ENCODE data around the gene AKNAD1.

The AKNAD1 gene

DNA sequence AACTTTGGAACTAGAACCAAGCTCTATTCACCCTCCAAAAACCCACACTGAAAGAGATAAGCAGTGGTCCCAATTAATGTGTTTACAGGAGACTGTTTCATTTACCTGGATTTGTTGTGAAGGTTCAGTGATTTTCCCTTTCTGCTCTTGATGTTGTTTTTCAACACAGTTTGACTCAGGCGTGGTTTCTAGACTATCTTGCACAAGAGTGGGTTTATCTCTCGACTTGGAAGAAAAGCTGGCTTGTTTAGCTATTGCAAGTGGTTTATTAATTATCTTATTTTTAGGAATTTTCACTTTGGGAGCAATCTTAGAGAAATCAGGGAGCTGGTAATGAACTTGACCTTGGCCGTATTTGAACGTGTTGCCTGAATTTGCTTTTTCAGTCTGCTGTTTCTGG, 5.3 kb downstream of the AKNAD1 start:
- TF ChIP-seq POLR2AphosphoS5 (IDR thresholded peaks at IDR 0.05; ENCODE audit: low read depth, low read length), result no peak
- TF ChIP-seq POU2F2 (IDR thresholded peaks at IDR 0.05; ENCODE audit: low read depth, low read length), result no peak
- no peak for TF ChIP-seq PAX5 (IDR thresholded peaks at IDR 0.05; ENCODE audit: insufficient read depth, low read length, severe bottlenecking)
- no peak for FAIRE-seq
- no peak for DNase-seq (ENCODE audit: insufficient read length, low spot score)

- TF ChIP-seq PAX5 (IDR thresholded peaks at IDR 0.05; ENCODE audit: insufficient read depth, low read length, severe bottlenecking), result no peak
- TF ChIP-seq POLR2A (IDR thresholded peaks at IDR 0.05; ENCODE audit: low read depth, low read length), result no peak
- TF ChIP-seq POLR2AphosphoS5 (IDR thresholded peaks at IDR 0.05; ENCODE audit: low read depth, low read length), result no peak
- TF ChIP-seq TAF1 (IDR thresholded peaks at IDR 0.05; ENCODE audit: low read depth, low read length), result no peak
- no peak for TF ChIP-seq POU2F2 (IDR thresholded peaks at IDR 0.05; ENCODE audit: low read depth, low read length)
- TF ChIP-seq SPI1 (IDR thresholded peaks at IDR 0.05; ENCODE audit: low read depth, low read length), result no peak
- DNase-seq (ENCODE audit: insufficient read length, low spot score) (no peak), FAIRE-seq (no peak)
Measured at GRCh38 chr1:108850929-108851328, 6.0 kb downstream of the AKNAD1 start.

GRCh38 chr1:108848806-108849205, 8.1 kb downstream of the AKNAD1 start:
- no peak for TF ChIP-seq POLR2AphosphoS5 (IDR thresholded peaks at IDR 0.05; ENCODE audit: low read depth, low read length)
- TF ChIP-seq SPI1 (IDR thresholded peaks at IDR 0.05; ENCODE audit: low read depth, low read length), result no peak
- TF ChIP-seq PAX5 (IDR thresholded peaks at IDR 0.05; ENCODE audit: insufficient read depth, low read length, severe bottlenecking), result no peak
- no peak for TF ChIP-seq TAF1 (IDR thresholded peaks at IDR 0.05; ENCODE audit: low read depth, low read length)
- TF ChIP-seq POLR2A (IDR thresholded peaks at IDR 0.05; ENCODE audit: low read depth, low read length), result no peak
- DNase-seq (ENCODE audit: insufficient read length, low spot score), result no peak
- FAIRE-seq, result no peak

GRCh38 chr1:108847494-108847893, 9.4 kb downstream of the AKNAD1 start:
- DNase-seq (ENCODE audit: insufficient read length, low spot score), result no peak
- no peak for FAIRE-seq
- TF ChIP-seq POLR2AphosphoS5 (IDR thresholded peaks at IDR 0.05; ENCODE audit: low read depth, low read length), result no peak
- no peak for TF ChIP-seq TAF1 (IDR thresholded peaks at IDR 0.05; ENCODE audit: low read depth, low read length)
- TF ChIP-seq PAX5 (IDR thresholded peaks at IDR 0.05; ENCODE audit: insufficient read depth, low read length, severe bottlenecking), result no peak
- no peak for TF ChIP-seq POU2F2 (IDR thresholded peaks at IDR 0.05; ENCODE audit: low read depth, low read length)
- no peak for TF ChIP-seq POLR2A (IDR thresholded peaks at IDR 0.05; ENCODE audit: low read depth, low read length)
- TF ChIP-seq SPI1 (IDR thresholded peaks at IDR 0.05; ENCODE audit: low read depth, low read length), result no peak

DNA sequence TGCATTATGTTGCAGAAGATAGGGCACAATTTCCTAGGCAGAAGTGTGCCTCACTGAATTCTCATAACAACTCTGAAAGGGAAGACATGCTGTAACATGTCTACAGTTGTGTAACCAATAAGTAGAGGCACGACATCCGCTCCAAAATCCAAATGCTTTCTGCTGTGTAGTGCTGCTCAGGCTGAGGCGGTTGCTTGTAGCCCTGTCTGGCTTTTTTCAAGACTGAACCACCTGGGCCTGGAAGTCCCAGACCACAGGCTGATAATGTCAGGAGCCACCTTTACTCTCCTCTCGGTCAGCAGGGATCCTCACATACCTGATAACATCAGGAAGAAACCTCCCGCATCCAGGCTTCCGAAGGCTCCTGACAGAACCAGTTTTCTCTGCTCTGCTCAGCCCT, 10.9 kb downstream of the AKNAD1 start:
- FAIRE-seq (no peak), DNase-seq (ENCODE audit: insufficient read length, low spot score) (no peak)
- TF ChIP-seq PAX5 (IDR thresholded peaks at IDR 0.05; ENCODE audit: insufficient read depth, low read length, severe bottlenecking) (no peak), SPI1 (IDR thresholded peaks at IDR 0.05; ENCODE audit: low read depth, low read length) (no peak), POLR2A (IDR thresholded peaks at IDR 0.05; ENCODE audit: low read depth, low read length) (no peak), POU2F2 (IDR thresholded peaks at IDR 0.05; ENCODE audit: low read depth, low read length) (no peak), POLR2AphosphoS5 (IDR thresholded peaks at IDR 0.05; ENCODE audit: low read depth, low read length) (no peak), TAF1 (IDR thresholded peaks at IDR 0.05; ENCODE audit: low read depth, low read length) (no peak)

- DNase-seq (ENCODE audit: insufficient read length, low spot score), result no peak
- no peak for TF ChIP-seq POU2F2 (IDR thresholded peaks at IDR 0.05; ENCODE audit: low read depth, low read length)
- no peak for TF ChIP-seq PAX5 (IDR thresholded peaks at IDR 0.05; ENCODE audit: insufficient read depth, low read length, severe bottlenecking)
- TF ChIP-seq TAF1 (IDR thresholded peaks at IDR 0.05; ENCODE audit: low read depth, low read length), result no peak
- TF ChIP-seq POLR2A (IDR thresholded peaks at IDR 0.05; ENCODE audit: low read depth, low read length), result no peak
- no peak for TF ChIP-seq SPI1 (IDR thresholded peaks at IDR 0.05; ENCODE audit: low read depth, low read length)
- no peak for TF ChIP-seq POLR2AphosphoS5 (IDR thresholded peaks at IDR 0.05; ENCODE audit: low read depth, low read length)
- FAIRE-seq, result no peak
Measured at GRCh38 chr1:108845446-108845845, 11.4 kb downstream of the AKNAD1 start.

- DNase-seq (ENCODE audit: insufficient read length, low spot score) (no peak), FAIRE-seq (no peak)
Measured at GRCh38 chr1:108843390-108844137, 13.3 kb downstream of the AKNAD1 start.

GRCh38 chr1:108842525-108843181, 14.2 kb downstream of the AKNAD1 start:
- FAIRE-seq (no peak), DNase-seq (ENCODE audit: insufficient read length, low spot score) (no peak)
- TF ChIP-seq PAX5 (IDR thresholded peaks at IDR 0.05; ENCODE audit: insufficient read depth, low read length, severe bottlenecking), result no peak
- TF ChIP-seq POLR2A (IDR thresholded peaks at IDR 0.05; ENCODE audit: low read depth, low read length), result no peak
- TF ChIP-seq POU2F2 (IDR thresholded peaks at IDR 0.05; ENCODE audit: low read depth, low read length), result no peak
- no peak for TF ChIP-seq POLR2AphosphoS5 (IDR thresholded peaks at IDR 0.05; ENCODE audit: low read depth, low read length)
- TF ChIP-seq SPI1 (IDR thresholded peaks at IDR 0.05; ENCODE audit: low read depth, low read length), result no peak
- TF ChIP-seq TAF1 (IDR thresholded peaks at IDR 0.05; ENCODE audit: low read depth, low read length), result no peak

More at GRCh38 chr1:108843390-108844137, 13.3 kb downstream of the AKNAD1 start:
- no peak for TF ChIP-seq POU2F2 (IDR thresholded peaks at IDR 0.05; ENCODE audit: low read depth, low read length)
- TF ChIP-seq POLR2AphosphoS5 (IDR thresholded peaks at IDR 0.05; ENCODE audit: low read depth, low read length), result no peak
- no peak for TF ChIP-seq POLR2A (IDR thresholded peaks at IDR 0.05; ENCODE audit: low read depth, low read length)
- no peak for TF ChIP-seq SPI1 (IDR thresholded peaks at IDR 0.05; ENCODE audit: low read depth, low read length)
- no peak for TF ChIP-seq PAX5 (IDR thresholded peaks at IDR 0.05; ENCODE audit: insufficient read depth, low read length, severe bottlenecking)
- TF ChIP-seq TAF1 (IDR thresholded peaks at IDR 0.05; ENCODE audit: low read depth, low read length), result no peak

DNA sequence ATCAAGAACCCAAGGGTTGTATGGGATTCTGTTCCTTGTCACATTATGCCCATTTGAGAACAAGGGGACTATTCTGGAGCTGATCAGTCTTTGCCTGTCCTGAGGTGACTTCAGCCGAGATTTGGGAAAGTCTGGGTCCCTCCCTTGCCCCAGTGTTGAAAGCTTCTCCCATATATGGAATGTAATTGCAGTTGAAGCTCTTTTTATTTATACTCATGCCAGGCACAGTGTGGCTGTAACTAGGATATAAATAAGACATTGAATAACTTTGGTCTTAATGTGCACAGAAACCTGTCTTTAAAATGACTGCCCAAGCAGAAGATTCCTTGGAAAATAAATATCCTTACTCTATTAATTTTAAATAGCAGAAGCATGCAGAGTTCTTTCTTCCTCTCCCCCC, 15.2 kb downstream of the AKNAD1 start:
- no peak for DNase-seq (ENCODE audit: insufficient read length, low spot score)

More for the DNA sequence above, 15.2 kb downstream of the AKNAD1 start:
- FAIRE-seq, result no peak
- TF ChIP-seq SPI1 (IDR thresholded peaks at IDR 0.05; ENCODE audit: low read depth, low read length) (no peak), PAX5 (IDR thresholded peaks at IDR 0.05; ENCODE audit: insufficient read depth, low read length, severe bottlenecking) (no peak), POU2F2 (IDR thresholded peaks at IDR 0.05; ENCODE audit: low read depth, low read length) (no peak), POLR2AphosphoS5 (IDR thresholded peaks at IDR 0.05; ENCODE audit: low read depth, low read length) (no peak), POLR2A (IDR thresholded peaks at IDR 0.05; ENCODE audit: low read depth, low read length) (no peak), TAF1 (IDR thresholded peaks at IDR 0.05; ENCODE audit: low read depth, low read length) (no peak)
